GM12873 (cell line): ENCODE results near the gene CYP4F12.

Source experiments
- TF ChIP-seq, protein P1 (sequence below): IDR thresholded peaks from 2 replicates; pipeline ENCODE4 v1.5.1; 2012; ENCODE audit warnings: low read depth, mild to moderate bottlenecking, moderate library complexity, low read length, control low read depth; ENCODE audit not compliant: insufficient read depth; ENCODE audit errors: missing control alignments

CYP4F12 gene

DNA sequence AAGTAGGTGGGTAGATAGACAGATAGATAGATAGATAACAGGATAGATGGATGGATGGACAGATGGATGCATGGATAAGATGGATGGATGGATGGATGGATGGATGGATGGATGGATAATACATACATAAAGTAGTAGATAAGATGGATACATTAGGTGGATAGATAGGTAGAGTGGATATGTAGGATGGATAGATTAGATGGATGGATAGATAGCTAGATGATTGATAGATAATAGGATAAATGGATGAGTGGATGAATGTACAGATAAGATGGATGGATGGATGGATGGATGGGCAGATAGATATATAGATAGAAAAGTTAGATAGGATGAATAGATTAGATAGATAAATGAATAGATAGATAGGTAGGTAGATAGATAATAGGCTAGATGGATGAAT is 30.1 kb upstream of the CYP4F12 start:
- TF ChIP-seq, protein P1, sequence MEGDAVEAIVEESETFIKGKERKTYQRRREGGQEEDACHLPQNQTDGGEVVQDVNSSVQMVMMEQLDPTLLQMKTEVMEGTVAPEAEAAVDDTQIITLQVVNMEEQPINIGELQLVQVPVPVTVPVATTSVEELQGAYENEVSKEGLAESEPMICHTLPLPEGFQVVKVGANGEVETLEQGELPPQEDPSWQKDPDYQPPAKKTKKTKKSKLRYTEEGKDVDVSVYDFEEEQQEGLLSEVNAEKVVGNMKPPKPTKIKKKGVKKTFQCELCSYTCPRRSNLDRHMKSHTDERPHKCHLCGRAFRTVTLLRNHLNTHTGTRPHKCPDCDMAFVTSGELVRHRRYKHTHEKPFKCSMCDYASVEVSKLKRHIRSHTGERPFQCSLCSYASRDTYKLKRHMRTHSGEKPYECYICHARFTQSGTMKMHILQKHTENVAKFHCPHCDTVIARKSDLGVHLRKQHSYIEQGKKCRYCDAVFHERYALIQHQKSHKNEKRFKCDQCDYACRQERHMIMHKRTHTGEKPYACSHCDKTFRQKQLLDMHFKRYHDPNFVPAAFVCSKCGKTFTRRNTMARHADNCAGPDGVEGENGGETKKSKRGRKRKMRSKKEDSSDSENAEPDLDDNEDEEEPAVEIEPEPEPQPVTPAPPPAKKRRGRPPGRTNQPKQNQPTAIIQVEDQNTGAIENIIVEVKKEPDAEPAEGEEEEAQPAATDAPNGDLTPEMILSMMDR, result no peak

DNA sequence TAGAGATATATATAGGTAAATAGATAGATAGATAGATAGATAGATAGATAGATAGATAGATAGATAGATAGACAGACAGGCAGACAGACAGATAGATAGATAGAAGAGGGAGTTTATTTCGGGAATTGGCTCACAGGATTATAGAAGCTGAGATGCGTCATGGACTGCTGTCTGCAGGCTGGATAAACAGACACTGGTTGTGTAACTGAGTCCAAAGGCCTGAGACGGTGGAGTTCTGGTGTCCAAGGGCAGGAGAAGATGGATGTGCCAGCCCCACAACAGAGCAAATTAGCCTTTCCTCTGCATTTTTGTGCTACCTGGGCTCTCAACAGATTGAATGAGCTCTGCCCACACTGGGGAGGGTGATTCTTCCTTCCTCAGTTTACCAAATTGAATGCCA is 29.5 kb upstream of the CYP4F12 start:
- TF ChIP-seq, protein P1, result no peak

DNA sequence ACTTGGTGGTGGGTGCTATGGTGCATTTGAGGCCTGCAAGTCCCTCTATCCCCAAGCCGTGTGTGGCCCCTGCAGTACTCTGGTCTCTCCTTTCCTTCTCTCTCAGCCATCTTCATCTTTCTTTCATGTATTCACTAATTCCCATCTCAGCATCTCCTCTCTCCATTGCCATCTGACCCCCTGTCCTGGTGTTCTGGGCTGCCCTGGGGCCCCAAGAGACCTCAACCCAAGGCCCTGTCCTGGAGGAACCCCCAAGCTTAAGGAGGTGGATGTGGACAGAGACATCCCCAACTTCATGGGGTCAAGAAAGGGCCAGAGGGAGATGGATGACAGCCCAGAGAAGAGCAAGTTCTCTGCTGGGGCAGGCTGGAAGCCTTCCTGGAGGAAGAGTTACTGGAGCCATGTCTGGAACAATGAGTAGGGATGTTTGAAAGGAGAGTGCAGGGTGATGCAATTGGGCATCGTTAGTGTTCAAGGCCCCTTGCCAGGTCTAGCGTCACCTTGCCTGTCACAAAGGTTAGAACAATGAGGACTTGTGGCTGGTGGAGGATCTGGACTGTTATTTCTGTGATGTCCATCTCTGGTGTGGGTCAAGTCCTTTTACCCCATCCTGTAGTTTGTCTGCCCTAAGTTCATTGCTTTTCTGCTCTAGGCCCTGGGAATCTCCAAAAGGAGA is 28.7 kb upstream of the CYP4F12 start:
- TF ChIP-seq, protein P1, result no peak

DNA sequence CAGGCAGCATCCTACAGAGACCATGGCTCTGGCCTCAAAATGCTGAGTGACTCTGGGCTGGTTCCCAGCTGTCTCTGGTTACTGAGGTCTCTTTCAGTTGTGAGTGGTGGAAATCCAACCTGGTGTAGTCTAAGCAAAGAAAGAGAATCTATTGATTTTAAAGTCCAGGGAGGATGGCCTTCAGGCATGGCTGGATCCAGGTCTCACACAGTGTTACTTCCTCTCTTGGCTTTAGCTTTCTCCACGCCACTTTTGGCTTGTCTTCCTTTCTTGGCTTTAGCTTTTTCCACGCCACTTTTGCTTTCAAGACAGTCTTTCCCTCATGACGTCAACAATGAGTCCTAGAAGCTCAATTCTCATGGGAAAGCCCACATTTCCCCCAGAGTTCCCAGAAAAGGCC is 28.1 kb upstream of the CYP4F12 start:
- TF ChIP-seq, protein P1, result no peak

DNA sequence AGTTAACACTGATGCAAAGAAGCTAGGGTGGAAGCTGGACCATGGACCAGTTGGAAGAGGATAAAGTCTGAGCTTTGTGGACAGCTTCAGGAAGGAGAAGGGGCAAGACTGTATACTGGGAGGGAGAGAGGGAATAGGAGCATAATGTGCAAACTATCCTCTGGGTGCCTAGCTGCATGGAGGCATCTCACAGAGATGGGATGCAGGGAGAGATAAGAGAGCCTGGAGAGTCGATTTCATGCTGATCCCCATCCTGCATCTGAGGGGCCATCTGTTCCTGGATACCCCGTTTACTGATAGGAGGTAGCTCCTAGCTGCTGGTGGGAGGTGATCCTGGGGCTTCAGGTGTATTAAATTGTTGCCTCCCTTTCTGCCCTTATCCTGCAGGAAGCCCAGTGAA is 23.4 kb upstream of the CYP4F12 start:
- TF ChIP-seq, protein P1, result no peak

DNA sequence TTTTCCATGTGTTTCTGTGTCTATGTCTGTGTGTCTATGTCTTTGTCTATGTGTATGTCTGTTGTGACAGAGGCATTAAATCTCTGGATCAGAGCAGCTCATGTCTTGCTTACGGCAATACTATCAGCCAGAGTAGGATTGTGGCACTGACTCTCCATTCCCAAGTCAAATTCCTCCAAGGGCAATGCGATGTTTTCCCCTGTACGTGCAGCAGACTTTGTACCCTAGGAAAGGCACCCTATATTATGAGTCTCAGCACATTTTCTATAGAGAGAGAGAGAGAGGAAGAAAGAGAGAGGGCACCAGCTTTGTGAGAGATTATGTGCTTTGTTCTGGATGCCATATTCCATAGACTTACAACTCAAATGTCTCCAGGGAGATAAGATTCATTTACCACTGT is 21.1 kb upstream of the CYP4F12 start:
- TF ChIP-seq, protein P1, result no peak

DNA sequence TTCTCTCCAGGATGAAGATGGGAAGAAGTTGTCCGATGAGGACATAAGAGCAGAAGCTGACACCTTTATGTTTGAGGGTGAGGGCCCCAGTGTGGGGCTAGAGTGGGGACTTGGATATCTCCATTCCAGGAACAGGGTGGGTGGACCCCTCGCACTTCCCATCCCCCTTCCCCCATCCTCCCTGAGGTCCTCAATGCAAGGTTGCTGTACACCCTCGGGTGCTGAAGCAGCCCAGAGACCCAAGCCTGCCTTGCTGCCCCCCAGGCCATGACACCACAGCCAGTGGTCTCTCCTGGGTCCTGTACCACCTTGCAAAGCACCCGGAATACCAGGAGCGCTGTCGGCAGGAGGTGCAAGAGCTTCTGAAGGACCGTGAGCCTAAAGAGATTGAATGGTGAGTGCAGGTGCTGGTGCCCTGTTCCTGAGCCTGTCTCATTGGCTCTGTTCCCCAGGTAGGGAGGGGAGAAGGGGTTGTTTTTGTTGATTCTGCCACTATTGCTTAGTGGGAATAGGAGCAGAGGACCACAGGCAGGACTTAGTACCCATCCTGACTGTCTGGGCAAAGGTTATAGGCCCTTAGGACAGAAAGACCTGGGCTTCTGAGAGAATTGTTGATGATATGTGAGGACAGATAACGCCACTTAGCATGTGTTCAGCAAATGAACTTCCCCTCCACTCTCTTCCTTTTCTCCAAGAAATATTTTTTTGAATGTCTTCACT is 20.2 kb upstream of the CYP4F12 start:
- TF ChIP-seq, protein P1, result no peak
